Parathyroid adenoma (tissue), 2 donors: ENCODE results near the gene PRKCE.

ENCODE experiments used
- H2AFZ ChIP-seq: fragments of 300-600 bp; sonication (generic); one replicate; pipeline ENCODE4 v1.7.0; 2017; ENCODE audit warnings: antibody characterized with exemption, mild to moderate bottlenecking
- H3K27ac ChIP-seq: fragments of 300-600 bp; sonication (generic); one replicate; pipeline ENCODE4 v1.7.0; 2017
- H3K27me3 ChIP-seq: fragments of 300-600 bp; sonication (generic); one replicate; pipeline ENCODE4 v1.7.0; 2017; ENCODE audit warnings: low read length; ENCODE audit not compliant: control insufficient read depth, insufficient read depth
- H3K36me3 ChIP-seq: fragments of 300-600 bp; sonication (generic); one replicate; pipeline ENCODE4 v1.7.0; 2017; ENCODE audit warnings: low read length; ENCODE audit not compliant: control insufficient read depth, insufficient read depth
- H3K4me1 ChIP-seq: fragments of 300-600 bp; sonication (generic); one replicate; pipeline ENCODE4 v1.7.0; 2017; ENCODE audit warnings: control low read depth
- H3K4me2 ChIP-seq: fragments of 300-600 bp; sonication (generic); one replicate; pipeline ENCODE4 v1.7.0; 2017; ENCODE audit warnings: low read length
- H3K4me3 ChIP-seq: fragments of 300-600 bp; sonication (generic); one replicate; pipeline ENCODE4 v1.7.0; 2017; ENCODE audit warnings: low read depth, low read length
- H3K79me2 ChIP-seq: fragments of 300-600 bp; sonication (generic); one replicate; pipeline ENCODE4 v1.7.0; 2017; ENCODE audit warnings: control low read depth
- H3K9ac ChIP-seq: fragments of 300-600 bp; sonication (generic); one replicate; pipeline ENCODE4 v1.7.0; 2017; ENCODE audit warnings: mild to moderate bottlenecking
- H3K9me3 ChIP-seq: fragments of 300-600 bp; sonication (generic); one replicate; pipeline ENCODE4 v1.7.0; 2017; ENCODE audit warnings: low read length; ENCODE audit not compliant: control insufficient read depth
- TF ChIP-seq, protein P1 (sequence below): fragments of 300-600 bp; sonication (generic); IDR thresholded peaks from one replicate; pipeline ENCODE4 v1.7.0; 2017; ENCODE audit warnings: antibody characterized with exemption, mild to moderate bottlenecking
- donor health status: primary hyperparathyroidism.

PRKCE gene

DNA sequence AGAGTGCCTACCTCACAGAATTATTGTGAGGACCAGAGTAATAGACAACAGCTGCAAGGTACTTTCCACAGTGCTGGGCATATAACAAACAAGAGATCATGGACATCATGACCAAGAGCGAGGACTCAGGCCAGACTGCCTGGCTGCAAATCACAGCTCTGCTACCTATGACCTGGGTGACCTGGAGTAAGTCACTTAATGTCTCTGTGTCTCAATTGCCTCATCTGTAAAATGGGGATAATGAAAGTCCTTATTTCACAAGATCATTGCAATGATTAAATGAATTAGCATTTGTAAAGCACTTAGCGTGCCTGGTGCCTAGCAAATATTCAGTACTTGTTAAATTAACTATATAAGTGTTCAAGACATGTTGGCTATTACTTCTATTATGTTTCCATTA lies 59.7 kb downstream of the PRKCE start:
- H3K79me2 ChIP-seq = peaks cover 80% of the 10 kb centered on the region
- H2AFZ ChIP-seq = no peak overlapping the region
- H3K4me3 ChIP-seq = no peak overlapping the region
- H3K36me3 ChIP-seq = no peaks in the 10 kb centered on the region
- TF ChIP-seq, protein P1, sequence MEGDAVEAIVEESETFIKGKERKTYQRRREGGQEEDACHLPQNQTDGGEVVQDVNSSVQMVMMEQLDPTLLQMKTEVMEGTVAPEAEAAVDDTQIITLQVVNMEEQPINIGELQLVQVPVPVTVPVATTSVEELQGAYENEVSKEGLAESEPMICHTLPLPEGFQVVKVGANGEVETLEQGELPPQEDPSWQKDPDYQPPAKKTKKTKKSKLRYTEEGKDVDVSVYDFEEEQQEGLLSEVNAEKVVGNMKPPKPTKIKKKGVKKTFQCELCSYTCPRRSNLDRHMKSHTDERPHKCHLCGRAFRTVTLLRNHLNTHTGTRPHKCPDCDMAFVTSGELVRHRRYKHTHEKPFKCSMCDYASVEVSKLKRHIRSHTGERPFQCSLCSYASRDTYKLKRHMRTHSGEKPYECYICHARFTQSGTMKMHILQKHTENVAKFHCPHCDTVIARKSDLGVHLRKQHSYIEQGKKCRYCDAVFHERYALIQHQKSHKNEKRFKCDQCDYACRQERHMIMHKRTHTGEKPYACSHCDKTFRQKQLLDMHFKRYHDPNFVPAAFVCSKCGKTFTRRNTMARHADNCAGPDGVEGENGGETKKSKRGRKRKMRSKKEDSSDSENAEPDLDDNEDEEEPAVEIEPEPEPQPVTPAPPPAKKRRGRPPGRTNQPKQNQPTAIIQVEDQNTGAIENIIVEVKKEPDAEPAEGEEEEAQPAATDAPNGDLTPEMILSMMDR = no peak
- H3K27ac ChIP-seq = no peak overlapping the region
- no peaks in the 10 kb centered on the region for H3K27me3 ChIP-seq
- no peak overlapping the region for H3K9ac ChIP-seq
- H3K4me2 ChIP-seq = no peak overlapping the region
- H3K9me3 ChIP-seq = no peaks in the 10 kb centered on the region
- peaks cover 9% of the 10 kb centered on the region for H3K4me1 ChIP-seq

DNA sequence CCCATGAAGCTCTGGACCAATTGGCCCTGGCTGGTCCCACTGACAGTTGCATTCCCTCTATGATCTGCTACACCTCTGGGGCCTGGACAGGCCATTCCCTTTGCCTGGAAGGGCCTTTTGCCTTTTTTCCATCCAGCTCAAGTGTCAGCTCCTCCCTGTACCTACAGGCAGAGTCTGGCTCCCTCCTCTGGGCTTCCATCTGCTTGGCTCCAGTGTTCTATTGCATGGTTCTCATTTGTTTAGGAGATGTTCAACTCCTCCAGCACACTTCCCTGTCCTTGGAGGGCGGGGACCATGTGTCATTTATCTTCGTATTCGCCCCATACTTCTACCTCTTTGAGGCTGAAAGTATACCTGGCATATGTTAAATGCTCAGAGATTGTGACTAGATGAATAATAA lies 61.1 kb downstream of the PRKCE start:
- Histone ChIP-seq H2AFZ (no peak overlapping the region), H3K9ac (no peak overlapping the region), H3K4me1 (peaks cover 9% of the 10 kb centered on the region), H3K36me3 (no peaks in the 10 kb centered on the region), H3K27me3 (no peaks in the 10 kb centered on the region), H3K4me3 (no peak overlapping the region), H3K4me2 (no peak overlapping the region), H3K9me3 (no peaks in the 10 kb centered on the region), H3K27ac (no peak overlapping the region), H3K79me2 (peaks cover 92% of the 10 kb centered on the region)
- TF ChIP-seq, protein P1 = peak; percentile 28

DNA sequence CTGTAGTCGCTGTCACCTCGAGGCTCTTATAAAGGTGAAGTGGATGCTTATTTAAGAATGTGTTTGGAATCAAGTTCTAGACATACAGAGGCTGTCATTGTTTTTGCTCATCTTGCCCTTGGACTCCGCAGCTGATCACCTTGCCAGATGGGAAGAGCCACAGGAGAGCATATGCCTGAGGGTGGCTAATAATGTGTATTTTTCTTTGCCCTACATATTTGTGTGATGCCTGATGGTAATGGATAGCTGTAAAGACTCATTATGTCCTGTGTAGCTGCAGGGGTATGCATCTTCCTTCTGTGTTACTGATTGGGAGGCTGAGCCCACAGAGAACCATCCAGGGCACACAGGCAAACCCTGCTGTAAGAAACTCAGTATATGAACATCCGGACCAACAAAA lies 61.7 kb downstream of the PRKCE start:
- Histone ChIP-seq H3K4me2 (no peak overlapping the region), H2AFZ (no peak overlapping the region), H3K9ac (no peak overlapping the region), H3K9me3 (no peaks in the 10 kb centered on the region), H3K4me1 (peaks cover 9% of the 10 kb centered on the region), H3K36me3 (no peaks in the 10 kb centered on the region), H3K4me3 (no peak overlapping the region), H3K79me2 (peaks cover 92% of the 10 kb centered on the region), H3K27me3 (no peaks in the 10 kb centered on the region), H3K27ac (no peak overlapping the region)
- TF ChIP-seq, protein P1 = no peak

DNA sequence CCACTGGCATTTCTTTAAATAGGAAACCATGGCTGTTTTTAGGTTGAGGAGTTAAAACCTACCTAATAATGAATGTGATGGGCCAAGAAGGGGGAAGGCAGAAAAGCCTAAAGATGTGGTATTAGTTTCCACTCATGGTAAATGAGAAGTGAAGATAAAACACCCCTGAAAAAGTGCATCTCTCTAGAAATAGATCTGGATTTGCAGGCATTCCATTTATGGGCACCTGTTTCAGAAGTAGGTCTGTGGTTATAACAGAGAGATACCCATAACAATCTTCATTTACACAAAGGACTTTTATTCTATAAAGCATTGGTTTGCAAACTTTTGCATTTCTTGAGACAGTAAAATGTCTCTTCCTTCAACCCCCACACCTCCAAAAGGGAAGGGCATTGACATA lies 62.1 kb downstream of the PRKCE start:
- no peak overlapping the region for H3K9ac ChIP-seq
- H3K4me1 ChIP-seq = peaks cover 9% of the 10 kb centered on the region
- no peaks in the 10 kb centered on the region for H3K27me3 ChIP-seq
- no peak overlapping the region for H3K27ac ChIP-seq
- H3K36me3 ChIP-seq = no peaks in the 10 kb centered on the region
- no peak overlapping the region for H3K4me2 ChIP-seq
- H3K9me3 ChIP-seq = no peaks in the 10 kb centered on the region
- peaks cover 90% of the 10 kb centered on the region for H3K79me2 ChIP-seq
- TF ChIP-seq, protein P1 = no peak
- no peak overlapping the region for H2AFZ ChIP-seq
- H3K4me3 ChIP-seq = no peak overlapping the region

DNA sequence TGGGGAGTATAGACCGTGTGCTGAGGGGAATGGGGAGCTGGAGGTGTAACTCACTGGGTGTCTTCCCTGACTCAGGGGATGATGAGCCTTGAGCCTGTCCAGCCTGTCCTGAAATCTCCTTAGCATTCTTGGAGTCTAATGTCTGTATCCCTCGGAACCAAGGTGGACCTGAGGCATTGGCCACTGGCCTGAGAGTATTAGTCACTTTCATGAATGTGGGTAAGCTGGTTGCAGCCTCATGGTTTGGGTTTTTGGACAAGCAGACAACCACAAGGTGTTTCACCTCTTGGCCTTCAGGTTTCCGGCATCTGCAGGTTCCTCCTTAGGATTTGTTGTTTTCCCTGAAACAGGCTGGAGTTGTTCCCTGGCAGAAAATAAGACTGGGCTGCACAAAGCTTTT lies 63.2 kb downstream of the PRKCE start:
- no peaks in the 10 kb centered on the region for H3K27me3 ChIP-seq
- H3K4me3 ChIP-seq = no peak overlapping the region
- peaks cover 6% of the 10 kb centered on the region for H3K4me1 ChIP-seq
- TF ChIP-seq, protein P1 = no peak
- H3K27ac ChIP-seq = no peak overlapping the region
- H3K9ac ChIP-seq = no peak overlapping the region
- no peaks in the 10 kb centered on the region for H3K36me3 ChIP-seq
- no peak overlapping the region for H2AFZ ChIP-seq
- H3K9me3 ChIP-seq = no peaks in the 10 kb centered on the region
- no peak overlapping the region for H3K4me2 ChIP-seq
- peaks cover 82% of the 10 kb centered on the region for H3K79me2 ChIP-seq
